Activated CD4-positive, alpha-beta memory T cell treated with anti-CD3 and anti-CD28 coated beads, Interleukin-2, amount 10 ng/mL, durations not matched to agents 7 days and 5 days (primary cell): ENCODE data around the gene C1orf159. TPM values are rescaled to one million over a fixed set of nuclear protein-coding genes. Genes with fewer than 3 reads are reported as not detected.

Experiments used
- CTCF ChIA-PET: fragments of 350-600 bp; sonication (Branson Sonifier 250); formaldehyde crosslinking; loops from one replicate; lab custom pipeline; 2021; ENCODE audit warnings: antibody characterized with exemption, inconsistent platforms; lab: Charles Lee
- POLR2A ChIA-PET: fragments of 350-600 bp; sonication (Branson Sonifier 250); formaldehyde crosslinking; loops from one replicate; lab custom pipeline; 2021; ENCODE audit warnings: antibody characterized with exemption; lab: Charles Lee
- DNase-seq: peaks from one replicate; pipeline ENCODE4 v3.0.0-alpha.2; 2020
- H3K27ac Mint-ChIP-seq: one replicate; pipeline ENCODE4 v1.8.0; 2021; ENCODE audit warnings: mild to moderate bottlenecking, mixed read lengths
- H3K27me3 Mint-ChIP-seq: one replicate; pipeline ENCODE4 v1.8.0; 2021; ENCODE audit warnings: mixed read lengths
- H3K36me3 Mint-ChIP-seq: one replicate; pipeline ENCODE4 v1.8.0; 2021; ENCODE audit warnings: low read depth, mixed read lengths
- H3K4me1 Mint-ChIP-seq: one replicate; pipeline ENCODE4 v1.8.0; 2021; ENCODE audit warnings: mixed read lengths
- H3K4me3 Mint-ChIP-seq: one replicate; pipeline ENCODE4 v1.8.0; 2021; ENCODE audit warnings: mild to moderate bottlenecking, mixed read lengths
- H3K9me3 Mint-ChIP-seq: one replicate; pipeline ENCODE4 v1.8.0; 2021; ENCODE audit warnings: mixed read lengths
- total RNA-seq, 2 experiments: library from RNA; stranded (reverse); gene quantifications; one replicate each; pipeline ENCODE4 v1.2.3, GENCODE V29; 2021

C1orf159 gene
- total RNA-seq, 2 experiments from 2014 or later = 18.6 to 19.9 TPM

GRCh38 chr1:1089731-1090423, 26.0 kb downstream of the C1orf159 start:
- H3K27ac Mint-ChIP-seq = no peak overlapping the region
- POLR2A ChIA-PET = no interaction called here

GRCh38 chr1:1088801-1089680, 26.8 kb downstream of the C1orf159 start:
- Mint-ChIP-seq H3K27ac (no peak overlapping the region), H3K9me3 (peaks cover 3% of the 10 kb centered on the region), H3K4me1 (no peaks in the 10 kb centered on the region), H3K27me3 (no peaks in the 10 kb centered on the region), H3K36me3 (peaks cover 5% of the 10 kb centered on the region), H3K4me3 (no peak overlapping the region)
- ChIA-PET POLR2A (interaction anchor here (0.5 kb wide), 1 partner anchor 11 kb away, joined by 3 read pairs; no protein-coding TSS in a partner anchor), CTCF (no interaction called here)
- no peak for DNase-seq

More at GRCh38 chr1:1089731-1090423, 26.0 kb downstream of the C1orf159 start:
- Mint-ChIP-seq H3K9me3 (peaks cover 5% of the 10 kb centered on the region), H3K36me3 (peaks cover 5% of the 10 kb centered on the region), H3K27me3 (no peaks in the 10 kb centered on the region), H3K4me3 (no peak overlapping the region), H3K4me1 (no peaks in the 10 kb centered on the region)
- DNase-seq = no peak
- CTCF ChIA-PET = no interaction called here

GRCh38 chr1:1088029-1088800, 27.7 kb downstream of the C1orf159 start:
- Mint-ChIP-seq H3K4me1 (no peaks in the 10 kb centered on the region), H3K4me3 (no peak overlapping the region), H3K27me3 (no peaks in the 10 kb centered on the region), H3K36me3 (peaks cover 5% of the 10 kb centered on the region), H3K9me3 (peaks cover 3% of the 10 kb centered on the region), H3K27ac (no peak overlapping the region)
- ChIA-PET CTCF (no interaction called here), POLR2A (interaction anchor here (0.5 to 1.1 kb wide), 2 partner anchors 12 to 25 kb away, joined by 3 read pairs; no protein-coding TSS in a partner anchor)
- DNase-seq = no peak

- Mint-ChIP-seq H3K27me3 (no peaks in the 10 kb centered on the region), H3K36me3 (peaks cover 2% of the 10 kb centered on the region), H3K27ac (no peak overlapping the region), H3K4me1 (no peaks in the 10 kb centered on the region), H3K9me3 (no peaks in the 10 kb centered on the region), H3K4me3 (no peak overlapping the region)
- DNase-seq = no peak
- CTCF ChIA-PET = no interaction called here
- POLR2A ChIA-PET = interaction anchor here (1.1 kb wide), 1 partner anchor 26 kb away, joined by 3 read pairs; no protein-coding TSS in a partner anchor
These were observed 28.4 kb downstream of the C1orf159 start for GRCh38 chr1:1087351-1088028.

GRCh38 chr1:1086911-1087341, 29.0 kb downstream of the C1orf159 start:
- Mint-ChIP-seq H3K4me1 (no peaks in the 10 kb centered on the region), H3K27me3 (no peaks in the 10 kb centered on the region), H3K4me3 (no peak overlapping the region), H3K36me3 (peaks cover 2% of the 10 kb centered on the region), H3K27ac (no peak overlapping the region), H3K9me3 (no peaks in the 10 kb centered on the region)
- ChIA-PET CTCF (no interaction called here), POLR2A (no interaction called here)
- no peak for DNase-seq

DNA sequence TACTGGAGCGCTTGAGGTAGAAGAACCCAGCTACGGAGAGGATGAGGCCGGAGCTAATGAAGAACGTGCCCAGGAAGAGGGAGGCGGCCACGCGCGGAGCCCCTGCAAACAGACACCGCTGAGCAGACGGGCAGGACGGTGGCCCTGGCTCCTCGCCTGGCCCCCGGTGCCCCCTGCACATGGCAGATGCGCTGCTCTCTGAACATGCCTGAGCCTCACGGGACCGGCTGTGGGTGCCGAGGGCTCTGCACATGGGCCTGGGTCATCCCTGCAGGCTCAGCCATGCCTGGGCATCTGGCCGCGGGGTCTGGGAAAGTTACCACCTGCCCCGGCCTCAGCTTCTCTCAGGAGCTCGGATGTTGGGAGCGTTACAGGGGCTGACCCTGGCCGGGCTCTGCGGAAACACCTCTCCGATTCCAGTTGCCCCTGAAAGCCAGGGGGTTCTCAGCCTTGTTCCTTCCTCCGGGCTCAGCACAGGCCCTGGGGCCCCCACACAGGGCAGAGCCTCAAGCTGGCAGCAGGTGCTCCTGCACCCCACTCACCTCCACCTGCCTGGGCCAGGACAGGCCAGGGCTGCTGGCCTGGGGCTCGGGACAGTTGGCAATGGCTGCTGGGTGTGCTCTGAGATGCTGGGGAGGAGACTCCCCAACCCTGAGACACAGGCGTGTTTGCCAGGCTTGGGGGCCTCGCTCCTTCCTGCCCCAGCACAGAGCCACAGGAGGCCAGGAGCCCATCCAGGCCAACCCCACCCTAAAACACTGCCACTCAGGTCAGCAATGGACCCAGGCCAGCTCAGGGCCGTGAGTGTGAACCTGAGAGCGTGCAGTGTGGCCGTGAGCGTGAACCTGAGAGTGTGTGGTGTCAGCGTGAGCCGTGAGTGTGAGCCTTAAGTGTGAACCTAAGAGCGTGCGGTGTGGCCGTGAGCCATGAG, 29.7 kb downstream of the C1orf159 start:
- no peaks in the 10 kb centered on the region for H3K9me3 Mint-ChIP-seq
- H3K36me3 Mint-ChIP-seq = peaks cover 2% of the 10 kb centered on the region
- POLR2A ChIA-PET = no interaction called here
- CTCF ChIA-PET = no interaction called here
- no peak for DNase-seq
- H3K27me3 Mint-ChIP-seq = no peaks in the 10 kb centered on the region
- no peak overlapping the region for H3K27ac Mint-ChIP-seq
- H3K4me1 Mint-ChIP-seq = no peaks in the 10 kb centered on the region
- no peak overlapping the region for H3K4me3 Mint-ChIP-seq

GRCh38 chr1:1085171-1085841, 30.6 kb downstream of the C1orf159 start:
- POLR2A ChIA-PET = no interaction called here
- H3K4me1 Mint-ChIP-seq = no peaks in the 10 kb centered on the region
- no peaks in the 10 kb centered on the region for H3K9me3 Mint-ChIP-seq
- H3K27me3 Mint-ChIP-seq = no peaks in the 10 kb centered on the region
- CTCF ChIA-PET = no interaction called here
- no peaks in the 10 kb centered on the region for H3K36me3 Mint-ChIP-seq
- no peak overlapping the region for H3K4me3 Mint-ChIP-seq
- DNase-seq = no peak
- no peak overlapping the region for H3K27ac Mint-ChIP-seq

DNA sequence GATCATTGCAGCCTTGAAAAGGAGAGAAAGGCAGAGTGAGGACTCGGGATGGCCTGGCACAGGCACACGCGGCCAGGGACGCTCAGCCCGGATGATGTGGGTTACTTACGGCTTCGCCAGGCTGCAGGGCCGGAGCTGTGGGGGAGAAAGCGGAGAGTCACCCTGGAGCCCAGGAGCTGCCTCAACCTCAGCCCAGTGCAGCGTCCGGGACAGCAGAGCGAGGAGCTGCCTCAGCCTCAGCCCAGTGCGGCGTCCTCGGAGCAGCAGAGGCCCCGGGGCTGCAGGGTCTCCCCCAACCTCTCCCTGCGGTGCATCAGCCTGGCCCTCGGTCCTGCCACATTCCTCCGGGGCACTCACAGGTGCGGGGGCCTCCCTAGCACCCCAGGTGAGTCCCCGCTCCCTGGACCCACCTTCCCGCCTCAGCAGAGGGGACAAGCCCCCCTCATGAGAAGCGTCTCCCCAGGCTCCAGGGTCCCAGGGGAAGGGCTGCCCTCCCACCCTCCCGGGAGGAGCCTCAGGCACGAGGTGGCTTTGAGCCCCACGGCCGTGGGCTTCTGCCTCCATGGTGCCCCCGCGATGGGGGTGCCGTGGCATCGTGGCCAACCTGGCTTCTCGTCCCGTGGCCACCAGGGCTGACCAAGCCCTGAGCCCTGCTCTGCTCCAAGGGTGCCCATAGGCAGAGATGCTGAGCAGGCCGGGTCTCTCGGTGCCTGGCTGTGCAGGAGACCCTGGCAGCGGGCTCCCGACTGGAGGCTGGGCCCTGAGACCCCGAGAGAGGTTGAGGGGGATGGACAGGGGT, 31.3 kb downstream of the C1orf159 start:
- no peaks in the 10 kb centered on the region for H3K36me3 Mint-ChIP-seq
- no peak overlapping the region for H3K27ac Mint-ChIP-seq
- POLR2A ChIA-PET = no interaction called here
- CTCF ChIA-PET = no interaction called here
- peaks cover under 1% of the 10 kb centered on the region for H3K27me3 Mint-ChIP-seq
- no peaks in the 10 kb centered on the region for H3K9me3 Mint-ChIP-seq
- H3K4me3 Mint-ChIP-seq = no peak overlapping the region
- DNase-seq = no peak
- H3K4me1 Mint-ChIP-seq = peaks cover 3% of the 10 kb centered on the region

- CTCF ChIA-PET = no interaction called here
- H3K27ac Mint-ChIP-seq = no peak overlapping the region
- H3K36me3 Mint-ChIP-seq = no peaks in the 10 kb centered on the region
- no peaks in the 10 kb centered on the region for H3K9me3 Mint-ChIP-seq
- H3K4me1 Mint-ChIP-seq = peaks cover 6% of the 10 kb centered on the region
- H3K27me3 Mint-ChIP-seq = peaks cover 3% of the 10 kb centered on the region
- H3K4me3 Mint-ChIP-seq = no peak overlapping the region
- DNase-seq = no peak
- POLR2A ChIA-PET = no interaction called here
These were observed 32.2 kb downstream of the C1orf159 start for GRCh38 chr1:1083416-1084371.

DNA sequence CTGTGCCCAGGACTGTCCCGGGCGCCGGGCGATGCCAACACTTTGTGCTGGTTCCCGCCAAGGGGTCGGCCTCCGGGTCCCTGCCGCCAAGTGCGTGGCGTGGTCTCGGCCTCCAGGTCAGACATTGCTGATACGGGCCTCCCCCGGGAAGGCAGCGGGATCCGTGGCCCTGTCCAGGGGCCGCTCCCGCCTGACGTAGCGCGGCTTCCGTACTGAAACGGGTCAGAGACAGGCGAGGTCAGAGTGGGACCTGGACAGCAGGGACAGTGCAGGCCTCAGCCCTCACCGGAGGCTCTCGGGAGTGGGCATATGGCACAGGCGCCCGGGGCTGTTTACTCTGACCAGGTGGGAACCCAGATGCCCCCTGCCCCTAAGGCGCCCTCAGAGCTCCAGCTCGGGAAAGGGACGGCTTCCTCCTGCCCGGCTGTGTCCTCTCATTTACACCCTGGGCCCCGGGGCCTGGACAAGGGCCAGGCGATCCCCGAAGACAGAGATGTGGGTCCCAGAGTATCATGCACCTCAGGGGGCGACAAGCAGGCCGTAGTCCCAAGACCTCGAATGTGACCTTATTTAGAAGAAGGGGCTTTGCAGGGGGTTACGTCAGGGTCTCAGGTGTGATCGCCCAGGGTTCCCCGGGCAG, 33.0 kb downstream of the C1orf159 start:
- ChIA-PET CTCF (no interaction called here), POLR2A (no interaction called here)
- H3K36me3 Mint-ChIP-seq = no peaks in the 10 kb centered on the region
- H3K9me3 Mint-ChIP-seq = no peaks in the 10 kb centered on the region
- no peak overlapping the region for H3K27ac Mint-ChIP-seq
- H3K4me1 Mint-ChIP-seq = peaks cover 6% of the 10 kb centered on the region
- peaks cover 3% of the 10 kb centered on the region for H3K27me3 Mint-ChIP-seq
- no peak for DNase-seq
- no peak overlapping the region for H3K4me3 Mint-ChIP-seq
